Stimulated activated CD4-positive, alpha-beta T cell treated with anti-CD3 and anti-CD28 coated beads, Interleukin-4, amount 100 ng/mL, for 1 hour (primary cell): ENCODE results near the gene FZD1.

Experiments used
- DNase-seq: peaks from one replicate; pipeline ENCODE4 v3.0.0-alpha.2; 2020

FZD1 gene

DNA sequence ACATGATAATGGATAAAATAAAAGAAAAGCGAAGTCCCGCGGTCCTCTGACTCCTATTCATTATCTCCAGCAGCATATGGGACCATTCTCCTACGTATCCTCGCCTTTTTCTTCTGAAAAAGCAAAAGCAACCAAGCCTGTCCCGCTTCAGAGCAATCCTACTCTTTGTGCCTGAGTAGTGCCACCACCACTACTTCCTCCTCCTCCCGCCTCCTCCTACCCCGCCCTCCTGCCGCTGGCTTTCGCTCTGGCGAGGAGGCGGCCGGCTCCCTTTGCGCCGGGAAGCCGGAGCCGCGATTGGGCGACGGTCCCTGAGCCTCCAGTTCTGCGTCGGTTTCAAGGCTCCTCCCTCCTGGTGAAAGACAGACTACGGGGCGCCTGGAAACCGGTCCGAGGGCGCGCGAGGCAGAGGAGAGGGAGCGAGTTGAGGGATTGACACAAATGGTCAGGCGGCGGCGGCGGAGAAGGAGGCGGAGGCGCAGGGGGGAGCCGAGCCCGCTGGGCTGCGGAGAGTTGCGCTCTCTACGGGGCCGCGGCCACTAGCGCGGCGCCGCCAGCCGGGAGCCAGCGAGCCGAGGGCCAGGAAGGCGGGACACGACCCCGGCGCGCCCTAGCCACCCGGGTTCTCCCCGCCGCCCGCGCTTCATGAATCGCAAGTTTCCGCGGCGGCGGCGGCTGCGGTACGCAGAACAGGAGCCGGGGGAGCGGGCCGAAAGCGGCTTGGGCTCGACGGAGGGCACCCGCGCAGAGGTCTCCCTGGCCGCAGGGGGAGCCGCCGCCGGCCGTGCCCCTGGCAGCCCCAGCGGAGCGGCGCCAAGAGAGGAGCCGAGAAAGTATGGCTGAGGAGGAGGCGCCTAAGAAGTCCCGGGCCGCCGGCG lies at the start of gene FZD1:
TSS of gene FZD1 (plus strand) at position 388 of the 878 bp plus-strand sequence. CDS start at position 836, 448 bp downstream.
- peak; percentile 60 for DNase-seq

DNA sequence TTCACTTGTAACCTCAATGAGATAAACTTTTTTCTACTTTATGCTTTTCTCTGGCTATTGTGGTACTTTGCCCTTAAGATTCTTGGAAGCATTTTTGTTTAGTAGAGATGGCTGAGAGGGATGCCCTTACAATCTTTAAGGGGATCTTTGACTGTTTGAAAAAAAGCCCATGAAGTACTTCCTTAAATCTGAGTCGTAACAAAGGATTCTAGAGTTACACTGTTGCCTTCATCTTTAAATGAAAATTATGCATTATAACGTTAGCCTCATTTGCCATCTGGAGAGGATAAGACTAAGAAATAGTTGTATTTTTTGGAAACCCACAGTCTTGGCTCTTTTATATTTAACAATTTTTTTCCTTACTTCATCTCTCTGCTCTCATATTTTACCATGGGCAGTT lies 37.8 kb upstream of the FZD1 start:
- no peak for DNase-seq

DNA sequence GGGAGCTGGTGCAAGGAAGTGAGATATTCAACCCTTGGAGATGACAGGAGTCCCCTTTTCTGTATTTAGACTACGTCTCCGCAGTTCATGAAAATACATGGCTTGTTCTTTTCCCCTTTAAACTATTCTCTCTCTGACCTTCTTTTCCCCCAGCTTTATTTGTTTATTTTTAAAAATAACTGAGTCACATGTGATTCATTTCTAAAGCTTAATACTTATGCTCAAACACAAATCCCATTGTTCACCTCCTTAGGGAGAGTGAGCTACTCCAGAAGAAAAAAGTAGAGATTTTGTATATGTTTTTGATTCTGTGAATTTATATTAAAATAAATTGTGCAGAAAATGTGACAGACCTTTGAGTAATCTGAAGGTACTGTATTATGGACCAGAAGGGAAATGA lies 35.9 kb upstream of the FZD1 start:
- DNase-seq = no peak

DNA sequence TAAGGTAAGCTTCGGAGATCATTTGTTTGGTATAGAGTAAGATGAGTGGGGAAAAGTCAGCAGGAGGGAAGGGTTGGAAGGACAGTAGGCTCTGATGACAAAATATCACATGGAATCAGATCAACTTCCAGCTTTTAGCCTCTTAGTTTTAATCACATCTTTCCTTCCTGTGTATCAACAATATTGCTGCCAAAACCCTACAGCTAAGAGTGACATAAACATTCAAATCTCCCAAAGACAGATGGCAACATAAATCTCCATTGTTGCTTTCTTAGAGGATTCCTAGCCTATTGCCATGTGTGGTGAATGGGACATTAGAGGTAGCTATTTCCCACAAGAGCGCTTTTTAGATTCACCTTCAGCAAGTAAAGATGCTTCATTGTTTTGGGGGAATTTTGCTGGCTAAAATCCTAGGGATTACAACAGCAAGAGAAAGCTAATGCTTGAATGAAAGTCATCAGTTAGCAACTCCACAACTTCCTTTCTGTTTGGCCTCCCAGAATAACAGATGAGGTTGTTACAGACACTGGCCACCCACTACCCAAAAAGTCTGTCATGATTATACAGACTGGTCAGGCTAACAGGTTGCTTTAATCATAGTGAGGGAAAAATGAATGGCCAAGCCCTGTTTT lies 35.2 kb upstream of the FZD1 start:
- no peak for DNase-seq

DNA sequence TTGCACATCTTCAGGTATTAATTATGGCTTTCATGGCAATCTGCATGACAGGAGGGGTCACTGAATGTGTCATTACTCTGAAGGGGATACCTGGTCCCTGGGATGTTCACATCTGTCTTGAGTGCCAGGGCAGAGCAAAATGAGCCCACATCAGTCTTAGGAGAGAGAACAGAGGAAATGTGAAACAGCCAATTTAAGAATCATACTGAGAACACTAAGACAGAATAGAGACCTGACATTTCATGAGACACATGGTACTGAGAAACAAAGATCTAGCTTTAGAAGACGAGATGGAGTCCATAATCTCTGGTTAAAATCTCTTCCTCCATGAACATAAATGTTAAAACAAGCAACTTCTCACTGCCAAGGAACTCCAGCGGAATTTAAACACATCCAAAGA lies 34.1 kb upstream of the FZD1 start:
- no peak for DNase-seq

DNA sequence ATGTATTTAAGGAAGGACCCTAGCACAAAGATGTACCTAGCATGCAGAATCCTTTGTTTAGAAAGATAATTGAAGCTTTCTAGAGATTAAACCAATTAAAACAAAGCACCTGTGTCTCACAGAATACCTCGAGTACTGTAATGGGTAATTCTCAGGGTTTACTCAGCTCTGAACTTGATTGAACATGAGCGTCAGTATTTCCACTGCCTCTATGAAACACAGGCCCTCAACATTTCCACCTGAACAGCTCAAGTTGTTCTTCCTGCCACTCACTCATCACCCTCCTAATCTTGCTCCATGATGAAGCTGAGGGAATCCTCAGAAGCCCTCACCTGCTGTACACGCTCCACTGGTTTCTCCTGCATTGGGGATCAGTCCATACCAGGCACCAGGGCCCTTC lies 33.7 kb upstream of the FZD1 start:
- no peak for DNase-seq

DNA sequence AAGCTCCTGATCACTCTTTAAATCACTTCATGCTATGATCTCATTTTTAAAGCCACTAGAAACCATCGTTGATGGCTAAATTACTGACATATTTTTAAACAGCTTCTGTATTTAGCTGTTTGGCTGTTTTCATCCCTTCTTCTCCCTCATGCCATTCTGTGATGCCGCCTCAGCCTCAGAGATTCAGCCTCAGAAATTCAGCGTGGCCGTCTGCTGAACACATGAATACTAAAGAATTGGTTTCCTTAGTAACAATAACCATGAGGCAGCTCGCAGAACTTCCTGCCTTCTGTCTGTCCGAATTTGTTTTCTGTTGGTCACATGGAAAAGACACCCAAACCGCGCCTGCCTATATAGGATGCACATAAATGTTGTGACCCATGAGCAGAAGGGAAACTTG lies 31.0 kb upstream of the FZD1 start:
- DNase-seq = no peak

DNA sequence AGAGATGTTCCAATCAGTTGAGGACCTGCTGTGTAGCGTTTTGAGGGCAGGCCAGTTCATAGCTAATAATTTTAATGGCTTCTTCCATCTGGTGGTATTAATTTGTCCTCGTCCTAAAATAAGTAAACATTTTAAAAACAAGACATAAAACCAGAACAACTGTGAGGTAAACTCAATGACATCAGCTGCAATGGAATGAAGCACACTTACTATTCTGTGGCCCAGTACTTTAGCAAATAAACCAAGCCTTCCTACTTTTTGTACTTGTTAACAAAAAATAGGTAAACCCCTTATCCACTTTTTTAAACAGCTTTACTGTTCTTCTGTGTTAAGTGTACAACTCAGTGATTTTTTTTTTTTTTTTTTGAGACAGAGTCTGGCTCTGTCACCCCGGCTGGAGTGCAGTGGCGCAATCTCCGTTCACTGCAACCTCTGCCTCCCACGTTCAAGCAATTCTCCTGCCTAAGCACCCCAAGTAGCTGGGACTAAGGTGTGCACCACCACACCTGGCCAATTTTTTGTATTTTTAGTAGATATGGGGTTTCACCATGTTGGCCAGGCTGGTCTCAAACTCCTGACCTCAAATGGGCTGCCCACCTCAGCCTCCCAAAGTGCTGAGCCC lies 28.9 kb upstream of the FZD1 start:
- DNase-seq = no peak

DNA sequence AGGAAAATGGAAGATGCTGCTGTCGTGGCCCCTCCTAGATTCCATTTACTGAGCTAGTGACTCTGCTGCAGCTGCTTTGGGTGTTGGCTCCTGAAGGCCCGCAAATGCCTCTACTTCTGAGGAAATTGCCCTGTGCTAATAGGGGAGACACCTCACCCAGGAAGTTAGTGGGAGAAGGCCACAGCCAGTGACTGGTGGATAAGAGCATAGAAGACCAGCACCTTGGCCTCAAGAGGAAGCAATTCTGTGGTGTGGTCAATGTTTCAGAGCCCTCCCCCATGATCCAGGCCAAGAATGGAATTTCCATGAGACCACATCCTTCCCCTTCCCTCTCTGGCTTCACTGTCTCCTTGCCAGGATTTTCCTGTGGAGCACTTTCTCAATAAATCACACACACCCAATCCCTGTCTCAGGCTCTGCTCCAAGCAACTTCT lies 25.0 kb upstream of the FZD1 start:
- DNase-seq = no peak

DNA sequence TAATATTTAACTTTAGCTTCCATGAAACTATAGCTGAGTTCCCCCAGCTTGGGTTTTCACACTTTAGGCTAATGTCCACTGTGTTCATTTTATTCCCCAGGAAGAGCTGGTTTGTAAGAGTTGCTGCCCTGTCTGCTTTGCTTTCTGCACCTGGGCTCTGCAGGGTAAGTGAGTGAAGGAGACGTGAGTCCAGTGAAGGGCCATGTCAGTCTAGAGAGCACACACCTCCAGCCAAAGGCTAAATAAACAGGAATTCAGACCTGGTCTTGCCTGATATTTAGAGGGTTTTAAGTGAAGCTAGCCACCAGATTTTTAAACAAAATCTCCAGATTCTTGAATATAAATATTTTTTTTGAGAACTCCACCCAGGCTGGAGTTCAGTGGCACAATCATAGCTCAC lies 24.5 kb upstream of the FZD1 start:
- DNase-seq = no peak

DNA sequence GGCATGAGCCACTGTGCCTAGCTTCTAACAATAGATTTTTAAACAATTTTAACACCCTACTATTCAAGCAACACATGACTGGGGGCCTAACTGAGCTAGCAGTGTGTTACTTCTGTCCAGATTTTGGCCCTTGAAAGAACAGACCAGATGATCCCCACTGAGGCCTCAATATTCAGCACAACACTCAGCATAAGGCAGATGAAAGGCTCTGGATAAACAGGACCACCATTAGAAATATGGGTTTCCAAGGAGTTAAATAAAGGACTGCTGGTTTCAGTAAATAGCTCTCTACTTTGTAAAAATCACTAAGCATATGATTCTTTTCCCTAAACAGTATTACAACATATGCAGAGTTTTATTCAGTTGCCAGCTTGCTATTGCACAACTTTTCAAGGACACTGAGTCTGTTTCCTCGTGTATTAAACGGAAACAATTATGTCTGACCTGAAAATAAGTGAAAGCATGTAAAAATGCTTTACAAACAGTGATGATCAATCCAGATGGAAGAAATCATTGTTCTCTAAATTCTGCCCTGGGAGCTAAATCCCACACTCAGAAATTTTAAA lies 23.8 kb upstream of the FZD1 start:
- DNase-seq = no peak

DNA sequence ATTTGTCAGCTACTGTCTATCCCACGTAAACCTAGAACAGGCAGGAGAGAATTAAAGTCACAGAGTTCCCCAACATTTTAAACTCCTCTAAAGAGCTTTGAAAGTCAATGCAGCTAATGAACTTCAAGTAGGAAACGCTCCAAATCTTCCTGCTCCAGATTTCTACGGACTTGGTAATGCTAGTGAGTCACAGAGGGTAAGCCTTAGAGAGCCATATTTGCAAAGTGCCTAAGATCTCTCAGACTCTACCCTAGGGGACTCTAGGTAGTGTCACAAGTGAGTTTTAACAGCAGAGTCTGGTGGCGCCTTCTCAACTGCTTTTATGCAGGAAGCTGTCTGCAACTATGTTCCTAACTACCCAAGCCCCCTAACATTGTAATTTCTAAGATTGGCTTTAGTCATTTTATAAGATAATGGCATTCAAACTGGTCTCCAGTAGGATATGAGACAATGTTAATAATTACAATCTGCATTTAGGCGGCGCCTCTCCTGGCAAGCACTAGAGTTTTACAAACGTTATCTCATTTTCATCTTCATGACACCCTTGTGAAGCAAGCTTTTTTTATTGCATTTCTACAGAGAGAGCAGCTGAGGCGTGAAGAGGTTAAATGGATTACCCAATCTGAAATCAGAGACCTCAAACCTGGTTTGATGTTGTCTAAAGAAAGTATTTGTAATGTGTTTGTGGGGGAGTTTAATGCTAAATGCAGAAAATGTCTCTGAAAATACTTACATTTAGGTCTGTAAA lies 22.0 kb upstream of the FZD1 start:
- no peak for DNase-seq

DNA sequence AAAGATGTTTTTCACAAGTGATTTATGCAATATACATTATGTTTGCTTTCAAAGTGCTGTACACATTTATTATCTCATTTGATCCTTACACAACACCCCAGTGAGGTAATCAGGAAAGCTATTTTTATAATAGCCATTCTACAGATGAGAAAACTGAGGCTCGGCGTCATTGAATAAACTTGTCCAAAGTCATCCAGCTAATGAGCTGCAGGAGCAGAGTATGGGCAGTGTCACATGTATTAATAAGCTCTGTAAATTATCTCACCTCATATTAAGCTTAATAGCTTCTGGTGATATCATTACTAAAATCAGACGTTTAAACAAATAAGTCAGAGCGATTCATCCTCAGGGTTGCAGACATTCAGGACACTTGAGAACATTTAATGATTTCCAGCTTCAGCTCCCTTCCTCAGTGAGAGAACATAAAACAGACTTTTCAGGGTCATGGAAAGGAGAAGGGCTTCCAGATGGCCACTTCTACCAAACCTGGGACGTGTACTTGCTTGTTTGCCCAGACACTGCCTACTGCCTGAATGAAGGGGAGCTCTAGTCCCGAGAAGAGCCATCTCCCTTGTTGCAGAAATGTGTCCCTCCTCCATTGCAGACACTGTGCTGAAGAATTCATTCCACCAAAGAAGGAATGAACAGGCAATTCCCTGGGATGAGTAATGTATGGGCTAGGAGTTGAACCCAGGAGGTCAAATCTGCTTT lies 20.5 kb upstream of the FZD1 start:
- DNase-seq = no peak

DNA sequence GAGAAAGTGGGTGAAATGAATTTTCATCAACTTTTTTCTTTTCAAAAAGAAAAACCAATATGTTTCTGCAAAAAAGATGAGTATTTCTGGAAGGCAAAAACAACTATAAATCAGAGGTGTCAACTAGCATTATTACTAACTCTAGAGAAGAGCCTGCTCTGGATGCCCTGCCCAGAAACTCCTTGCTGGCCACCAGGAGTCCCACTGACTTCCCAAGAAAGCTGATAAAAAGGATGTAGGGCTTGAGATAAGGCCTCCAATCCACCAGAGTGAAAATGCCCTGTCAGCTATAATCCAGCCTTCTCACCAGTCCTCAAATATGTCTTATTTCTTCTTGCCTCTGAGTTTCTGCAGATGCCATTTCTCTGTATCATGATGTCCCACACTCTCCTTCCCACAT lies 16.7 kb upstream of the FZD1 start:
- no peak for DNase-seq

DNA sequence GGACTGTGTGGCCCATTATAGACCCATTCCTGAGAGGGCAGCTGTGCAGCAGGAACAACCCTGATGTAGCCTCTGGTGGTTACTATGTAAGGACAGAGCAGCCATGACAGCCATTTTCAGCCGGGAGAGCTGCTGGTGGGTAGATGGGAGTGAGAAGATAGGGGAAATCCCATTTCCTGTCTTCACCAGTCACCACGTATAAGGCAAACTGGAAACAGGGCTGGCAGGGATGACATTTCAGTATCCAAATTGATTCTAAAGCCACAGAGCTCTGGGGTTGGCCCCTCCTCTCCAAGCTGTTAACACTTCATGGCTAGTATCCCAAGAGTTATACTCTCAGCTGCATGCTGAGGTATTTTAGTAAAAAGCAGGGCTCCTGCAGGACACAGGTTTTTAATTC lies 15.2 kb upstream of the FZD1 start:
- no peak for DNase-seq

DNA sequence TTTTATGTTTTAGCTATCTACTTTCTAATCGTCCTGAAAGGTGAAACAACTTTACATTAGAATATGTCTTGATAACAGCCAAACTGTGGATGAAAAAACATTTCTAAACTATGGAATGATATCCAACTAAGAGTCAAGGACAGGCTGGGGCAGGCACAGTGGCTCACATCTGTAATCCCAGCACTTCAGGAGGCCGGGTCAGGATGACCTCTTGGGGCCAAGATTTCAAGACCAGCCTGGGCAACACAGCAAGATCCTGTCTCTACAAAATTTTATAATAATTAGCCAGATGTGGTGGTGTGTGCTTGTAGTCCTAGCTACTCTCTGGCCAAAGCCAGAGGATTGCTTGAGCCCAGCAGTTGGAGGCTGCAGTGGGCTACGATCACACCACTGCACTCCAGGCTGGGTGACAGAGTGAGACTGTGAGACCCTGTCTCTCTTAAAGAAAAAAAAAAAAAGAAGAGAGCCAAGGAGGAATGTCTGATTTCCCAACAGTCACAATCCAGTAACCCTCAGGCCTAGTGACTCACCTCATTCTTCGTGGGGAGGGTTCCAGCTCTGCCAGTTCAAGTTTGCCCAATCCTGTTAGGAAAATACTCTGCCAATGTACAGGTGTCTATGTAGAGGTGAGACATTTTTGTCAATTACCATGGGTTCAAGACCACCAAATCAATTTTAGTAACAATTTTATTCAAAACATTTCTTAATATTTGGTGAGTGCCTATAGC lies 14.6 kb upstream of the FZD1 start:
- no peak for DNase-seq

DNA sequence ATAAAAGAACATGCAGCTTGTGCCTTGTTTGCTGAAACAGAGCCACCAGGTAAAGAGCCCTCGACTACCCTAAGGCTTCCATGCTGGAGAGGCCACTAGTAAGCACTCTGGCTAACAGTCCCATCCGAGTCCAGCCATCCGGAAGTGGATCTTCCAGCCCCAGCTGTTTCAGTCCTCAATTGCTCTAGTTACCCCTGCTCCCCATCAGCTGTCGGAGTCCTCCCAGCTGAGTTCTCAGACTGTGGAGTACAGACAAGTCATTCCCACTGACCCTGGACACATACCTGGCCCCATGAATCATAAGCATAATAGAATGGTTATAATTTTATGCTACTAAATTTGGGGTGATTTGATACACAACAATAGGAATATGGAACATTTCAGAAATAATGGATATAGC lies 13.5 kb upstream of the FZD1 start:
- DNase-seq = no peak

DNA sequence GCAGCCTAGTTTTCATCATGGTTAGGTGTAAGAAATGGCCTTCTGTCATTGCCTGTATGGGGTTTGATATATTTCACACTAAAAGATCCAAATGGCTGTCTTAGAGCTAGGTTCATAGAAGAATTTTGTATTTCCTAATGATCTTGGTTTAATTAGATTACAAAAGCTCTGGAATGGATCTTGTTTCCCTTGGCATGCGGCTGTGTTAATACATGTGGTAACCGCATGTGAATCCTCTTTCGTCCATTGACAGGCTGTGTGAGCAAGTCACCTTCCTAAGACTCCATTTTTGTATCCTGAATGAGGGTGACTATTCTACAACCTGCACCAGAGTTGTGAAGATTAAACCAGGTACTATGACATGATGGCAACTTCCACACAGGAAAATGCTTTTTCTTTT lies 12.4 kb upstream of the FZD1 start:
- DNase-seq = no peak

DNA sequence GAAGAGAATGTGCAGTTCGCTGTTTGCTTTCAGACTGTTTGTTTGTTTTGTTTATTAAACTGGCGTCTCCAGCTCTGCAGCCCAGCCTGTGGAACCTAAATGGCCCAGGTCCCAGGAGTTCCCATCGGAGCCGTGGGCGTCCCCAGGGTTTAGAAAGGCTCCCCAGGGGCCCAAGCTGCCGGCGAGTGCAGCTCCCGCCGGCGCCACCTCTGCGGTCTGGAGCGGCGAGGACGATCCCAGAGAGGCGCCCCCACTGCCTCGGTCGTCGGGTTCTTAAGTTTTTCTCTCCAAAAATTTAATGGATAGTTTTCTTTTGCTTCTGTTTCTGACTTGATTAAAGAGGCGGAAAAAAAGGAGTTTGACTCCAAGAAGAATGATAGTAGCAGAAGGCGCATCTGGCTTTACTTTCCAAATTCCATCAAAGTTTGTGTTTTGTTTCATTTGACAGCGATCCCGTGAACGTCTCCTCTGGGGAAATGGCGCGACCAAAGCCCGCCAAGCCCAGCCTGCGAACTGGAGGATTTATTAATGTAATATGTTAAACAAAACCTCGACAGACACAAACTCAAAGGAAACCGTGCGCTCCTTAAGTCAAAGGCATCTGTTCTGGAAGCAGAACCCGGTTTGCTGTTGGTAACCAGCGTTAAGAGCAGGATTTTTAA lies 718 bp upstream of the FZD1 start:
- no peak for DNase-seq

DNA sequence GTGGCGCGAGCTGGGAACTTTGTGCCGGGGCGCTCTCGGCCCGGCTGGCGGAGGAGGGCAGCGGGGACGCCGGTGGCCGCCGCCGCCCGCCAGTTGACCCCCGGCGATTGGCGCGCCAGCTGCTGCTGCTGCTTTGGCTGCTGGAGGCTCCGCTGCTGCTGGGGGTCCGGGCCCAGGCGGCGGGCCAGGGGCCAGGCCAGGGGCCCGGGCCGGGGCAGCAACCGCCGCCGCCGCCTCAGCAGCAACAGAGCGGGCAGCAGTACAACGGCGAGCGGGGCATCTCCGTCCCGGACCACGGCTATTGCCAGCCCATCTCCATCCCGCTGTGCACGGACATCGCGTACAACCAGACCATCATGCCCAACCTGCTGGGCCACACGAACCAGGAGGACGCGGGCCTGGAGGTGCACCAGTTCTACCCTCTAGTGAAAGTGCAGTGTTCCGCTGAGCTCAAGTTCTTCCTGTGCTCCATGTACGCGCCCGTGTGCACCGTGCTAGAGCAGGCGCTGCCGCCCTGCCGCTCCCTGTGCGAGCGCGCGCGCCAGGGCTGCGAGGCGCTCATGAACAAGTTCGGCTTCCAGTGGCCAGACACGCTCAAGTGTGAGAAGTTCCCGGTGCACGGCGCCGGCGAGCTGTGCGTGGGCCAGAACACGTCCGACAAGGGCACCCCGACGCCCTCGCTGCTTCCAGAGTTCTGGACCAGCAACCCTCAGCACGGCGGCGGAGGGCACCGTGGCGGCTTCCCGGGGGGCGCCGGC lies 870 bp downstream of the FZD1 start:
- DNase-seq = peak; percentile 12
